Activated CD8-positive, alpha-beta memory T cell treated with anti-CD3 and anti-CD28 coated beads for 24 hours (primary cell): ENCODE data around the gene ATP1A1.

Experiments
- DNase-seq: peaks from one replicate; pipeline ENCODE4 v3.0.0-alpha.2; 2020

ATP1A1 gene

GRCh38 chr1:116446686-116447085 is 73.6 kb downstream of the ATP1A1 start:
- no peak for DNase-seq

- no peak for DNase-seq
These were observed 75.8 kb downstream of the ATP1A1 start for GRCh38 chr1:116448785-116449385.

- DNase-seq: no peak
These were observed 76.5 kb downstream of the ATP1A1 start for GRCh38 chr1:116449578-116449977.

GRCh38 chr1:116451702-116452101 is 78.7 kb downstream of the ATP1A1 start:
- no peak for DNase-seq

GRCh38 chr1:116453481-116453880 is 80.4 kb downstream of the ATP1A1 start:
- DNase-seq: no peak

GRCh38 chr1:116453906-116454305 is 80.9 kb downstream of the ATP1A1 start:
- no peak for DNase-seq
